Activated T-cell treated with anti-CD3 and anti-CD28 coated beads, Interleukin-2, amount 50 U/mL, for 24 hours (primary cell): Measurements from ENCODE around the gene UNC80.
"Not testable (repeated sequence)": the region's sequence is repeated elsewhere in the genome, so short reads cannot be mapped to it uniquely, and the experiment has no call there.

Experiments used
- DNase-seq: peaks from one replicate; pipeline ENCODE4 v3.0.0-alpha.2; 2020
- H3K27ac Mint-ChIP-seq: 2 replicates; pipeline ENCODE4 v1.8.0; 2020; ENCODE audit warnings: mild to moderate bottlenecking, mixed read lengths
- H3K27me3 Mint-ChIP-seq: 2 replicates; pipeline ENCODE4 v1.8.0; 2020; ENCODE audit warnings: mixed read lengths
- H3K36me3 Mint-ChIP-seq: 2 replicates; pipeline ENCODE4 v1.8.0; 2020; ENCODE audit warnings: low read depth, mixed read lengths
- H3K4me1 Mint-ChIP-seq: 2 replicates; pipeline ENCODE4 v1.8.0; 2020; ENCODE audit warnings: low read depth, mixed read lengths
- H3K4me3 Mint-ChIP-seq: 2 replicates; pipeline ENCODE4 v1.8.0; 2020; ENCODE audit warnings: mild to moderate bottlenecking, moderate library complexity, mixed read lengths
- H3K9me3 Mint-ChIP-seq: 2 replicates; pipeline ENCODE4 v1.8.0; 2020; ENCODE audit warnings: mixed read lengths

The UNC80 gene

DNA sequence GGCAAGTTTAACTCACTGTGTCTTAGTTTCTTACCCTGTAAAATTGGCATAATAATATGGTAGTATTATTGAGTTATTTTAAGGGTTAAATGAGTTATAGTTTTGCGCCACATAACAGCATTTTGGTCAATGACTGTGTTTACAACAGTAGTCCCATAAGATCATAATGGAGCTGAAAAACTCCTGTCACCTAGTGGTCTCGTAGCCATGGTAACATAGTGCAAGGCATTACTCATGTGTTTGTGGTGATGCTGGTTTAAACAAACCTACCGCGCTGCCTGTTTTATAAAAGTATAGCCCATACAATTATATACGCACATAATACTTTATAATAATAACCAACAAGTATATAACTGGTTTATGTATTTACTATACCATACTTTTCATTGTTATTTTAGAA is 15.8 kb downstream of the UNC80 start:
- no peaks in the 10 kb centered on the region for H3K36me3 Mint-ChIP-seq
- H3K27ac Mint-ChIP-seq, result no peak overlapping the region
- H3K4me1 Mint-ChIP-seq, result peaks cover 14% of the 10 kb centered on the region
- H3K9me3 Mint-ChIP-seq, result no peaks in the 10 kb centered on the region
- H3K27me3 Mint-ChIP-seq, result peaks cover 2% of the 10 kb centered on the region
- no peak for DNase-seq
- H3K4me3 Mint-ChIP-seq, result no peak overlapping the region

DNA sequence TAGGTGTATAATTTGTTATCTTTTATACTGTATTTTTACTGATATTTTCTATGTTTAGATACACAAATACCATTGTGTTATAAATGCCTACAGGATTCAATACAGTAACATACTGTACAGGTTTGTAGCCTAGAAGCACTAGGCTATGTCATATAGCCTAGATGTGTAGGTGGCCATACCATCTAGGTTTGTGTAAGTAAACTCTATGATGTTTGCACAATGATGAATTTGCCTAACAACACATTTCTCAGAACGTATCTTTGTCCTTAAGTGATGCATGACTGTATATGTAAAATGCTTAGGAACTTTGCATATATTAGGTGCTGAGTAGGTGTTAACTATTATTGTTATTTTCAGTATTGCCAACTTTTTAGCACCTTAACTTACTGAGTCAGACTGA is 17.3 kb downstream of the UNC80 start:
- H3K4me3 Mint-ChIP-seq, result no peak overlapping the region
- no peaks in the 10 kb centered on the region for H3K9me3 Mint-ChIP-seq
- no peak for DNase-seq
- H3K27ac Mint-ChIP-seq, result no peak overlapping the region
- H3K36me3 Mint-ChIP-seq, result no peaks in the 10 kb centered on the region
- H3K4me1 Mint-ChIP-seq, result peaks cover 14% of the 10 kb centered on the region
- H3K27me3 Mint-ChIP-seq, result peaks cover 2% of the 10 kb centered on the region

DNA sequence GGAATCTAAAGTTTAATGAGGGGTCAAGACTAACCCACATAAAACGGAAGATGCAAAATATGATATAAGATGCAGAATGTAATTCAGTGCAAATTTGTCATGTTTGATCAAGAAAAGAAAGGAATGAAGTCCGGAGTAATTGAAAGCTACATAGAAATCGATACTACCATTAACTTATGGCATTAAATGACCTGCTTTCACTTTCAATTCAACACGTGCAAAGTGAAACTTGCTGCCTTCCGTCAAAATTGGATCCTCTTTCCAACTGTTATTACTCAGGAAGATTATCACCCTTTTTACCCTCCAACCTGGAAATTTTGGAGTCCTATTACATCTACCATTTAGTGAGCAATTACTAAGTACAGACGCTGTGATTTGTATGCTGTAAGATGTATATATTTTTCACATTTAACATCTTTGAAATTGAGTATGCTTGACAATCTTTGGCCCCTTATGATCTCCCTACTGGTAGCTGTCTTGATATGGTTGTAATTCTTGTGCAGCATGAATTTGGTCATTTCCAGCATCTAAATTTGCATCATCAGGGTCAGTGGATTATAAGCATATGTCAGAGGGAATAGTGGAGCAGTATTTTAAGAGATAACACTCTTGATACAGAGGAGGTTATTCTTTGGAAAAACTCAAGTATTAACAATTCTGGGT is 18.6 kb downstream of the UNC80 start:
- no peak overlapping the region for H3K27ac Mint-ChIP-seq
- H3K4me1 Mint-ChIP-seq, result peaks cover 14% of the 10 kb centered on the region
- peaks cover 2% of the 10 kb centered on the region for H3K27me3 Mint-ChIP-seq
- H3K36me3 Mint-ChIP-seq, result no peaks in the 10 kb centered on the region
- peak overlapping the region; percentile 40 for H3K4me3 Mint-ChIP-seq
- DNase-seq, result no peak
- no peaks in the 10 kb centered on the region for H3K9me3 Mint-ChIP-seq

DNA sequence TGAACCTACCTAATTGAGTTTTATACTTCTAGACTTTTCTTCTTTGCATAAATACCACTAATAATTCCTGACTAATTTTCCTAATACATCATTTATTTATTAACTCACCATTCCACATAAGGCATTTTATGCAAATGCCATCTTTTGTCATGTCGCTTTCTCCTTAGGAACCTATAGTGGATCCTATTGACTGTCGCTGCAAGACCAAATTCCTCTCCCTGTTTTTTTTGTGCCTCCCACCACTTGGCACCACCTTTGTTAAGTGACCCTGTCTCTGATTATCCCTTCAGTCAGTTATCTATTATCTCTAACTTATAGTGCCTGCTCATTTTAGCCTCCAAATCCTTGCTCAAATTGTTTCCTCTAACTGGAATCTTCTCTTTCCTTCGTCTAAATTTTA is 19.5 kb downstream of the UNC80 start:
- DNase-seq, result no peak
- no peak overlapping the region for H3K4me3 Mint-ChIP-seq
- peaks cover 14% of the 10 kb centered on the region for H3K4me1 Mint-ChIP-seq
- H3K9me3 Mint-ChIP-seq, result no peaks in the 10 kb centered on the region
- H3K27ac Mint-ChIP-seq, result no peak overlapping the region
- no peaks in the 10 kb centered on the region for H3K36me3 Mint-ChIP-seq
- H3K27me3 Mint-ChIP-seq, result no peaks in the 10 kb centered on the region

DNA sequence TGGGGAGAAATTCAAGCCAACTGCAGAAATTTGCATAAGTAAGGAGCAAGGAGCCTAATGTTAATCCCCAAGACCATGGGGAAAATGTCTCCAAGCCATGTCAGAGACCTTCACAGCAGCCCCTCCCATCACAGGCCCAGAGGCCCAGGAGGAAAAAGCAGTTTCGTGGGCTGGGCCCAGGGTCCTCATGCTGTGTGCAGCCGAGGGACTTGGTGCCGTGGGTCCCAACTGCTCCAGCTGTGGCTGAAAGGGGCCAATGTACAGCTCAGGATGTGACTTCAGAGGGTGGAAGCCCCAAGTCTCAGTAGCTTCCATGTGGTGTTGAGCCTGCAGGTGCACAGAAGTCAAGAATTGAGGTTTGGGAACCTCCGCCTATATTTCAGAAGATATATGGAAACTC is 23.8 kb downstream of the UNC80 start:
- not testable (repeated sequence) for H3K27me3 Mint-ChIP-seq, H3K36me3 Mint-ChIP-seq, H3K4me1 Mint-ChIP-seq, H3K27ac Mint-ChIP-seq, DNase-seq, H3K4me3 Mint-ChIP-seq, H3K9me3 Mint-ChIP-seq

DNA sequence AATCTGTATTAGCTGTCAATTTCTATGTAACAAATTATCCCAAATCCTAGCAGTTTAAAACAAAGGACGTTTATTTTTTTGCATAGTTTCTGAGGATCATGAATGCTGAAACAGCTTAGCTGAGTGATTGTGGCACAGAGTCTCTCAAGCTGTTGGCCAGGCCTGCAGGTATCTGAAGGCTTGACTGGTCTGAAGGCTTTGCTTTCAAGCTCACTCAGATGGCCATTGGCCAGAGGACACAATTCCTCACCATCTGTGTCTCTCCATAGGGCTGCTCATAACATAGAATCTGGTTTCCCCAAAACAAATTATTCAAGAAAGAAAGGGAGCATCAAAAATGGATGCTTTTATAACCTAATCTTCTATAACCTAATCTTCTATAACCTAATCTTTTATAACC is 33.7 kb downstream of the UNC80 start:
- no peaks in the 10 kb centered on the region for H3K4me1 Mint-ChIP-seq
- peaks cover 3% of the 10 kb centered on the region for H3K27me3 Mint-ChIP-seq
- H3K4me3 Mint-ChIP-seq, result no peak overlapping the region
- no peak overlapping the region for H3K27ac Mint-ChIP-seq
- H3K9me3 Mint-ChIP-seq, result no peaks in the 10 kb centered on the region
- H3K36me3 Mint-ChIP-seq, result no peaks in the 10 kb centered on the region
- no peak for DNase-seq

DNA sequence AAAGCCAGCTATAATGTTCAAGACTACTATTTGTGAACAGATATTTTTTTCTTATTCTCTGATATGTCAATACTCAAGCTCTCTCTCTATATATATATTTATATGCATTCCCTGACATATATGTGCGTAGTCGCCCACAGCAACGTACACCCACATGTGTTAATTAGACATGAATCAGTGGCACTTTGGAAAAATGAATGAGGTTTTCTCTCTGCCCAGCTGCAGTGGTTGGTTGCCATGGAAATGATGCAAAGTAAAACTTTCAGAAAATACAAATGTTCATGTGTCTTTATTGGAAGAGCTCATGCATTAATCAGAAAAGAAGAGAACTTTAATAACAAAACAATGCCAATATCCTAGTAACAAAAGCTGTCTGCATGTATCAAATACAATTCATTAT is 34.7 kb downstream of the UNC80 start:
- H3K4me1 Mint-ChIP-seq, result no peaks in the 10 kb centered on the region
- no peak overlapping the region for H3K4me3 Mint-ChIP-seq
- no peaks in the 10 kb centered on the region for H3K9me3 Mint-ChIP-seq
- peaks cover 3% of the 10 kb centered on the region for H3K27me3 Mint-ChIP-seq
- no peaks in the 10 kb centered on the region for H3K36me3 Mint-ChIP-seq
- DNase-seq, result no peak
- no peak overlapping the region for H3K27ac Mint-ChIP-seq

DNA sequence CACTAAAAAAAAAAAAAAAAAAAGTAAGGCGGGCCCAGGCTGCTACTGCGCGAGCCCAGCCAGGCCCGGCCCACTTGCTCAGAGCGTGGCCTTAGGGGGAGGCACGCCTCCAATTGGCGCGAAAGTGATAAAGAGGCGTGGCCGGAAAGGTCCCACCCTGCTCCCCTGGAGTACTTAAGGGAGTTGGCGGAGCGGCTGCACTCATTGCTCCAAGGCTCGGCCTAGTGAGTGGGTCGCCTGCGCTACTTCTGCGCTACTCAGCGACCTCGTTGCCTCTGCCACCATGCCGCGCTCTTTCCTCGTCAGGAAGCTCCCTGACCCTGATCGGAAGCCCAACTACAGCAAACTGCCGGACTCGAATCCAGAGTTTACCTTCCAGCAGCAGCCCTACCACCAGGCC is 36.9 kb downstream of the UNC80 start:
- no peaks in the 10 kb centered on the region for H3K9me3 Mint-ChIP-seq
- no peaks in the 10 kb centered on the region for H3K4me1 Mint-ChIP-seq
- no peak overlapping the region for H3K4me3 Mint-ChIP-seq
- peaks cover 3% of the 10 kb centered on the region for H3K27me3 Mint-ChIP-seq
- no peak overlapping the region for H3K27ac Mint-ChIP-seq
- no peaks in the 10 kb centered on the region for H3K36me3 Mint-ChIP-seq
- no peak for DNase-seq

DNA sequence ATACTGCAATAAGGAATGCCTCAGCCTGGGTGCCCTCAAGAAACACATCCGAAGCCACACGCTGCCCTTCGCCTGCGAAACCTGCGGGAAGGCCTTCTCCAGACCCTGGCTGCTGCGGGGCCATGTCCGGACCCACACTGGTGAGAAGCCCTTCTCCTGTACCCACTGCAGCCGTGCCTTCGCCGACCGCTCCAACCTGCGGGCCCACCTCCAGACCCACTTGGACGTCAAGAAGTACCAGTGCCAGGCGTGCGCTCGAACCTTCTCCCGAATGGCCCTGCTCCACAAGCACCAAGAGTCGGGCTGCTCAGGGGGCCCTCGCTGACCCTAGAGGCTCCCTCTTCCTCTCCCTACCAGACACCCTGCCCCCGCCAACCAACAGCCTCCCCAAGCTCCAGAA is 37.6 kb downstream of the UNC80 start:
- H3K4me3 Mint-ChIP-seq, result no peak overlapping the region
- peaks cover 3% of the 10 kb centered on the region for H3K27me3 Mint-ChIP-seq
- no peaks in the 10 kb centered on the region for H3K9me3 Mint-ChIP-seq
- no peak overlapping the region for H3K27ac Mint-ChIP-seq
- DNase-seq, result no peak
- H3K4me1 Mint-ChIP-seq, result no peaks in the 10 kb centered on the region
- H3K36me3 Mint-ChIP-seq, result no peaks in the 10 kb centered on the region

DNA sequence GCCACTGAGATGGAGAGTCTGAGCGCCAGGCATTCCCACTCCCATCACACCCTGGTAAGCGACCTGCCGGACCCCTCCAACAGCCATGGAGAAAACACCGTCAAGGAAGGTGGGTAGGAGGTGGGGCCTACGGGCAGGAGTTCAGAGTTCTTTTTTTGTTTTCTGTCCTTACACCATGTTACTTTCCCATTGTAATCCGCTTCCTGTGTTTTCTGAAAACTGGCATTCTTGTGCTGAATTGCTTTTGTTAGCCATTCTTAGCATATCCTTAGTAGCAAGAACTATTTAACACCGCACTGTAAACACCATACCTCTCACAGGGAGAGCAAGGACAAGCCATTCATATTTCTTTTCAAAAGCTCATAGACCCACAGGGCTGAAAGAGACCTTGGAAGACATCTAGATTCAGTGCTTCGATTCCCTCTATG is 46.2 kb downstream of the UNC80 start:
- H3K4me1 Mint-ChIP-seq, result no peaks in the 10 kb centered on the region
- no peak overlapping the region for H3K4me3 Mint-ChIP-seq
- no peak overlapping the region for H3K27ac Mint-ChIP-seq
- peaks cover 2% of the 10 kb centered on the region for H3K27me3 Mint-ChIP-seq
- H3K9me3 Mint-ChIP-seq, result no peaks in the 10 kb centered on the region
- no peak for DNase-seq
- H3K36me3 Mint-ChIP-seq, result no peaks in the 10 kb centered on the region

DNA sequence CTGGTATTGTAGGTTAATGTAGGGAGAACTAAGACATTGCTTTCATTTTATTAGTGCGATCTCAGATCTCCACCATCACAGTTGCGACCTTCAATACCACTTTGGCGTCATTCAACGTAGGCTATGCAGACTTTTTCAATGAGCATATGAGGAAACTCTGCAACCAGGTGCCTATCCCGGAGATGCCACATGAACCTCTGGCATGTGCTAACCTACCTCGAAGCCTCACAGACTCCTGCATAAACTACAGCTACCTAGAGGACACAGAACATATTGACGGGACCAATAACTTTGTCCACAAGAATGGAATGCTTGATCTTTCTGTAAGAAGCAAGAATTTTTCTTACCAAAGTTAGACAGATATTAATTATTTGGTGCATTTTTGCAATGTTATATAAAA is 47.3 kb downstream of the UNC80 start:
- Mint-ChIP-seq H3K4me1 (no peaks in the 10 kb centered on the region), H3K27me3 (peaks cover 2% of the 10 kb centered on the region), H3K9me3 (no peaks in the 10 kb centered on the region), H3K36me3 (no peaks in the 10 kb centered on the region), H3K4me3 (no peak overlapping the region), H3K27ac (no peak overlapping the region)
- DNase-seq, result no peak

DNA sequence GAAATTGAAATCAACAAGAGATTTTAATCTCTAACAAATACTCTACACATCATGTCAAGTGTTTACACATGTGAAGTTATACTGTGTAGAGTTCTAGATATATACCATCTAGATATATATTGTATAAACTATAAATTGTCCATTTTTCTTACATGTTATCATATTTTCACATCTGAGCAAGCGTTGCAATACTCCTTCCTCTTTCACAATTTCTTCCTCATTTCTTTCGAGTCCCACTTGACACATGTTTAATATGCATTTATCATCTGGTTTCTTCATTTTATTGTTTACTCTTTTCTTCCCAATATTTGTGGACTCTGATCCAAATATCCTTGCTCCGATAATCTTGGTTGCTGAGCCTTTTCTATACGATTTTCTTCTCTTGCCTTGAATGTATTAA is 50.2 kb downstream of the UNC80 start:
- Mint-ChIP-seq H3K27me3 (no peaks in the 10 kb centered on the region), H3K36me3 (no peaks in the 10 kb centered on the region), H3K4me3 (no peak overlapping the region), H3K27ac (no peak overlapping the region), H3K4me1 (no peaks in the 10 kb centered on the region), H3K9me3 (no peaks in the 10 kb centered on the region)
- DNase-seq, result no peak

DNA sequence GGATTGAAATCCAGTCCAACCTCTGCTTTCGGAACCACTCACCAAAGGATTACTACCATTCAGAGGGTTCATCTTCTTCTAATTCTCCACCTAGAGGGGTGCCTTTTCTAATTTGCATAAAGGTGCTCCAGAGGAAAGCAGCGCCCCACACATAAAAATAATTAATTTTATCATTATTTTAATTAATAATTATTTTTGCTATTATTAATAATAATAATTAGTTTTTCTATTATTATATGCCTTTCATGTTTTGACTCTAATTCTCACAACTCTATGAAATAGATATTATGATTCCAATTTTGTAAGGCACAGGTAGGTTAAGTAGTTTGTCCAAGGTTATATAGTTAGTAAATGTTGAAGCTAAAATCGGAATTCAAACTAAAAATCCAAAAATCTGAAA is 51.9 kb downstream of the UNC80 start:
- H3K9me3 Mint-ChIP-seq, result no peaks in the 10 kb centered on the region
- no peaks in the 10 kb centered on the region for H3K4me1 Mint-ChIP-seq
- H3K4me3 Mint-ChIP-seq, result no peak overlapping the region
- no peaks in the 10 kb centered on the region for H3K27me3 Mint-ChIP-seq
- no peak overlapping the region for H3K27ac Mint-ChIP-seq
- H3K36me3 Mint-ChIP-seq, result no peaks in the 10 kb centered on the region
- DNase-seq, result no peak

DNA sequence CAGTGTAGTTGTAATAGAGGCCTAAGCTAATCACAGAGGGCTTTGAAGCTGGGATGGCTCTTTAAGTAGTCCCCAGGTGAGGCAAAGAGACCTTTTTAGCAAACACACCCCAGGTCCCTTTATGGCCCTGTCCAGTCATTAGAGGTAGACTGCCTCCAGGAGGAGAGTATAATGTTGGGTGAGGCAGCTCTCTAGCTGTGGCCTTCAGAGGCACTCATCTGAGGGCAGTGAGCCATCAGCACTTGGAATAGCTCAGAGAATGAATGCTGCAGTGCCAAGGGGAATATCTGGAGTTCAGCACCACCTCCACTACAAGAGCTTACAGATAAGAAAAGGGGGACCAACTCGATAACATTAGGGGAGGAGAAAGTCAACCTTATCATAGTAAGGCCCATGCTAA is 52.8 kb downstream of the UNC80 start:
- H3K4me1 Mint-ChIP-seq, result no peaks in the 10 kb centered on the region
- no peak overlapping the region for H3K4me3 Mint-ChIP-seq

DNA sequence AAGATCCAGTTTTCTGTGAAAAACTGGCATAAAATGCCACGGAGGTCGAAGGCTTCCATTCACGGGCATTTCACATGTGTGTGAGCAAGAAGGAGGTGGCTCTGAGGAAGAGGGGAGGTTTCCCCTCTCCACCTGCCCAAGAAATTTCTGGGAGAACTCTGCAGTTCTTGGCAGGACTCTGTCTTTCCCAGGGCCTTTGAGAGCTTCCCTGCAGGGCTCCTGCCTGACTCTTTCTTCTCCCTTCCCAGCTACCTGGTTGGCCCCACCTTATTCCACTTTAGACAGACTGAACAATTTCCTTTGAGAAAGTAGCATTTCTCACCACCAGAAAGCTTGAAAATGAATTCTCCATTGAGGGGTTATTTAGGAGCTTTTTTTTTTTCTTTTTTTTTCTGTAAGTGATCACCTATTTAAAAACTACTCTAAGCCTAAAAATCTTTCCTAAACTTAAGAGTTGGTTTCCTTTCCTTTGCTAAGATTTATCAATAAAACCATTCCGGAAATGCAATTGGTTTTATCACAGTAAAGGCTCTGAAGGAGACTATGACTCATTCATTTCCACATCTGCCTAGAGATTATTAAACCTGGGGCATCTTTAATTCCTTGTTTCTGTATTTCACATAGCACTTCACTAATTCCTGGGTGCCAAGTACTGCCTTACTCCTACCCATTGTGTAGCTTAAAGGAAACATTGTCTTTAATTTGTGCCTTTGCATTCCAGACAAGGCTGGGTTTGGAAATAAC is 59.3 kb downstream of the UNC80 start:
- Mint-ChIP-seq H3K36me3 (no peaks in the 10 kb centered on the region), H3K4me3 (no peak overlapping the region), H3K9me3 (no peaks in the 10 kb centered on the region), H3K27ac (no peak overlapping the region), H3K4me1 (no peaks in the 10 kb centered on the region), H3K27me3 (no peaks in the 10 kb centered on the region)
- DNase-seq, result no peak

More for the DNA sequence above, 52.8 kb downstream of the UNC80 start:
- Mint-ChIP-seq H3K36me3 (no peaks in the 10 kb centered on the region), H3K27ac (no peak overlapping the region), H3K9me3 (no peaks in the 10 kb centered on the region), H3K27me3 (no peaks in the 10 kb centered on the region)
- no peak for DNase-seq
